HCT116 (cell line): ENCODE measurements around the gene C5orf58. TPM values are rescaled to one million over a fixed set of nuclear protein-coding genes. Genes with fewer than 3 reads are reported as not detected.

Source experiments
- ATAC-seq: fragments of 200-7000 bp; cut with Tn5 transposase; 2 replicates; pipeline ENCODE4 v1.9.1; 2020; ENCODE audit warnings: mild to moderate bottlenecking, moderate library complexity
- BruUV-seq: library from RNA; stranded (reverse); fragments of 400-500 nt; replicated peaks from 2 replicates; lab custom pipeline; 2021; lab: Mats Ljungman, UMichigan
- CTCF ChIA-PET: fragments of 300-600 bp; sonication (Branson Sonifier 250); formaldehyde crosslinking; loops from one replicate; lab custom pipeline; 2021; ENCODE audit warnings: antibody characterized with exemption; lab: Charles Lee
- POLR2A ChIA-PET: fragments of 300-600, 350-600 bp; sonication (Branson Sonifier 250); formaldehyde crosslinking; loops from one replicate; lab custom pipeline; 2021; ENCODE audit warnings: antibody characterized with exemption; lab: Charles Lee
- RAD21 ChIA-PET, 2 experiments: fragments of 300-600 bp; sonication (Branson Sonifier 250); formaldehyde crosslinking; loops; one replicate each; lab custom pipeline; 2023; ENCODE audit warnings: low total read pairs in 2 of 2; ENCODE audit not compliant: uncharacterized antibody in 2 of 2, unreplicated experiment in 2 of 2, low non-redundant PET in 1 of 2; lab: Charles Lee
- DNase-seq: peaks from one replicate; pipeline ENCODE4 v3.0.0-alpha.2; 2010; ENCODE audit warnings: low read depth, low spot score
- H2AFZ ChIP-seq: fragments of 200-600 bp; shearing (Covaris generic), sonication (generic); 2 replicates; pipeline ENCODE4 v1.6.1; 2017; ENCODE audit warnings: low read depth, mixed run types, mixed read lengths, antibody characterized with exemption, low read length; ENCODE audit not compliant: poor library complexity, severe bottlenecking
- H3K27ac ChIP-seq: 2 replicates; pipeline ENCODE4 v1.5.1; 2012; ENCODE audit warnings: low read depth, low read length
- H3K27me3 ChIP-seq: fragments of 200-600 bp; sonication (generic); 2 replicates; pipeline ENCODE4 v1.6.1; 2016; ENCODE audit warnings: mixed run types, low read length, mixed read lengths; ENCODE audit not compliant: insufficient read depth
- H3K36me3 ChIP-seq, 2 experiments: fragments of 200-500 bp in 1 of 2; fragments of 200-600 bp in 1 of 2; sonication (Bioruptor generic) in 1 of 2; sonication (generic) in 1 of 2; 2 replicates each; pipeline versions ENCODE4 v1.5.1 to v1.6.1; 2014 to 2016; ENCODE audit warnings: low read length in 2 of 2, inconsistent platforms in 1 of 2, mixed read lengths in 1 of 2, mixed run types in 1 of 2; ENCODE audit not compliant: insufficient read depth in 2 of 2, control insufficient read depth in 1 of 2
- H3K4me1 ChIP-seq, 2 experiments: fragments of 200-600 bp in 1 of 2; sonication (generic) in 1 of 2; 2 replicates each; pipeline versions ENCODE4 v1.5.1 to v1.6.1; 2012 to 2017; ENCODE audit warnings: low read length in 2 of 2, inconsistent platforms in 1 of 2, mild to moderate bottlenecking in 1 of 2, mixed read lengths in 1 of 2, mixed run types in 1 of 2, moderate library complexity in 1 of 2; ENCODE audit not compliant: insufficient read depth in 2 of 2, control insufficient read depth in 1 of 2
- H3K4me2 ChIP-seq: fragments of 200-600 bp; sonication (generic); 2 replicates; pipeline ENCODE4 v1.6.1; 2017; ENCODE audit warnings: mixed run types, low read length, mixed read lengths
- H3K4me3 ChIP-seq, 2 experiments: fragments of 200-600 bp in 1 of 2; sonication (generic) in 1 of 2; replicated peaks in 1 of 2; 2 replicates each; pipeline ENCODE4 v1.5.1; 2011 to 2016; ENCODE audit warnings: low read length in 2 of 2, control low read depth in 1 of 2, low read depth in 1 of 2, mild to moderate bottlenecking in 1 of 2, mixed read lengths in 1 of 2, mixed run types in 1 of 2
- H3K79me2 ChIP-seq: fragments of 200-600 bp; sonication (generic); 2 replicates; pipeline ENCODE4 v1.6.1; 2017; ENCODE audit warnings: mild to moderate bottlenecking, mixed run types, low read length, moderate library complexity, mixed read lengths; ENCODE audit not compliant: insufficient read depth
- H3K9ac ChIP-seq: fragments of 200-600 bp; sonication (generic); 2 replicates; pipeline ENCODE4 v1.6.1; 2016; ENCODE audit warnings: low read length, mixed read lengths
- H3K9me2 ChIP-seq: fragments of 200-600 bp; sonication (generic), shearing (Covaris generic); 2 replicates; pipeline ENCODE4 v1.6.1; 2017; ENCODE audit warnings: mixed run types, mild to moderate bottlenecking, moderate library complexity; ENCODE audit not compliant: insufficient read depth
- H3K9me3 ChIP-seq, 2 experiments: fragments of 200-500 bp in 1 of 2; fragments of 200-600 bp in 1 of 2; sonication (Bioruptor generic) in 1 of 2; sonication (generic) in 1 of 2; 2 replicates each; pipeline ENCODE4 v1.6.1; 2014 to 2017; ENCODE audit warnings: low read length in 2 of 2, mixed read lengths in 2 of 2, inconsistent platforms in 1 of 2, low read depth in 1 of 2, mild to moderate bottlenecking in 1 of 2, mixed run types in 1 of 2, moderate library complexity in 1 of 2; ENCODE audit not compliant: control insufficient read depth in 1 of 2, insufficient read depth in 1 of 2
- H4K20me1 ChIP-seq: fragments of 200-600 bp; sonication (generic), shearing (Covaris generic); 2 replicates; pipeline ENCODE4 v1.6.1; 2017; ENCODE audit warnings: mixed run types, mild to moderate bottlenecking, moderate library complexity; ENCODE audit not compliant: insufficient read depth
- ATF3 ChIP-seq: IDR thresholded peaks from 2 replicates; pipeline ENCODE4 v1.6.1; 2012
- CTCF ChIP-seq, 3 experiments: fragments of 200-600 bp in 1 of 3; sonication (generic) in 1 of 3; IDR thresholded peaks in 2 of 3; conservative IDR thresholded peaks in 1 of 3; 2 replicates each; pipeline ENCODE4 v1.5.1; 2012 to 2017; ENCODE audit warnings: low read depth in 2 of 3, low read length in 2 of 3, antibody characterized with exemption in 1 of 3, borderline replicate concordance in 1 of 3, control low read depth in 1 of 3, mild to moderate bottlenecking in 1 of 3, mixed read lengths in 1 of 3, mixed run types in 1 of 3, moderate library complexity in 1 of 3; ENCODE audit not compliant: insufficient read depth in 1 of 3
- EGR1 ChIP-seq: IDR thresholded peaks from 2 replicates; pipeline ENCODE4 v1.6.1; 2012; ENCODE audit warnings: low read depth
- FOSL1 ChIP-seq: IDR thresholded peaks from 2 replicates; pipeline ENCODE4 v1.6.1; 2012; ENCODE audit warnings: low read depth
- MAX ChIP-seq: IDR thresholded peaks from 2 replicates; pipeline ENCODE4 v1.6.1; 2012
- POLR2A ChIP-seq: IDR thresholded peaks from 2 replicates; pipeline ENCODE4 v1.7.0; 2011; ENCODE audit warnings: borderline replicate concordance; ENCODE audit not compliant: insufficient read depth, insufficient read length; ENCODE audit errors: extremely low read depth
- SIN3A ChIP-seq: IDR thresholded peaks from 2 replicates; pipeline ENCODE4 v1.6.1; 2012; ENCODE audit warnings: low read depth
- TCF7L2 ChIP-seq: IDR thresholded peaks from 2 replicates; pipeline ENCODE4 v1.7.0; 2011; ENCODE audit warnings: borderline replicate concordance, inconsistent platforms; ENCODE audit not compliant: insufficient read depth, insufficient read length; ENCODE audit errors: extremely low read depth
- YY1 ChIP-seq: IDR thresholded peaks from 2 replicates; pipeline ENCODE4 v1.6.1; 2011; ENCODE audit warnings: low read length, low read depth, moderate library complexity, mild to moderate bottlenecking; ENCODE audit not compliant: insufficient replicate concordance; ENCODE audit errors: extremely low read depth
- ZFX ChIP-seq: fragments of 450-650 bp; IDR thresholded peaks from 2 replicates; pipeline ENCODE4 v1.6.1; 2017
- ZNF274 ChIP-seq: fragments of 200-500 bp; sonication (Bioruptor generic); IDR thresholded peaks from 2 replicates; pipeline ENCODE4 v1.6.1; 2014; ENCODE audit warnings: mild to moderate bottlenecking, low read depth, low read length, inconsistent platforms
- intact Hi-C: fragments of 100-400 bp; cut with micrococcal nuclease; formaldehyde crosslinking; loops from 2 replicates; pipeline ENCODE4 v1.10.0; 2022
- total RNA-seq: library from RNA; stranded (reverse); gene quantifications from one replicate; pipeline ENCODE4 v1.2.1, GENCODE V29; 2021; ENCODE audit not compliant: unreplicated experiment
- TF ChIP-seq, protein P1 (sequence below): IDR thresholded peaks from 2 replicates; pipeline ENCODE4 v1.6.1; 2012; ENCODE audit warnings: low read depth
- TF ChIP-seq, protein P2 (sequence below): IDR thresholded peaks from 2 replicates; pipeline ENCODE4 v1.6.1; 2011; ENCODE audit warnings: mild to moderate bottlenecking, low read length, moderate library complexity; ENCODE audit not compliant: insufficient replicate concordance; ENCODE audit errors: extremely low read depth

C5orf58 gene
- total RNA-seq, 1 experiment from 2014 or later: not detected

DNA sequence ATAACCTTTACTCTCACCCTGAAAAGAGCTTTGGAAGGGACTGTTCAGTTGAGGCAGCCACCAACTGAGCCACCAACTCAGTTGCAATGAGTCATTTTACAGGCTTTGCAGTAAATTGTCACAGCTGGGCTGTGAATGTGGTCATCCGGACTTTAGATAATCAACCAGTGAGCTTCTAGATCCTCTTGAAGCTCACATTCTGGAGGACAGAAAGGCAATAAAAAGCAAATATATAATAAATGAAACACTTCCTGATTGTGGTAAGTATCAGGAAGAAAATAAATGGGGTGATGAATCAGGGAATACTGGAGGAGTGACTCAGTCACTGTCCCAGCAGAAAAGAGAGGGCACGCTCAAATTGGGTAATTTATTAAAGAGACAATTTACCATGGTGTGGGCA, 13.2 kb upstream of the C5orf58 start (continued):
- TF ChIP-seq CTCF (IDR thresholded peaks at IDR 0.05 in 2 of 3, conservative IDR thresholded peaks at IDR 0.05 in 1 of 3; ENCODE audit: borderline replicate concordance in 1 of 3, insufficient read depth in 1 of 3, low read depth in 2 of 3, low read length in 2 of 3): no peak

DNA sequence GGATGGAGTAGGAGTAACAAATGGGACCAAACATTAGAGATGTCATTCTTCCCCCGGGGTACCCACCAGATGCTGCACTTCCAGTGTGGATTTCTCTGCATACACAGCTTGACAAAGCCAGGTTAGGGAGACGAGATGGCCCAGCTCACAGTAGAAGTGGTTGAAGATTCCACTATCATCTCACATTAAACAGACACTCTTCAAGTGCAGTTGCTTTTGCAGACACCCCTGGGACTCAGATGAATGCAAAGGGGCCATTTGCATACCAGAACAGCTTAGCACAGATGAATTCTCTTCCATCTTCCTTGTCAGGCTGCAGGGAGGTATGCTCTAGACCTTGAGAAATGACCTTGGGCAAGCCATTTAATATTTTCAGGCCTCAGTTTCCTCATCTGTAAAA, 12.6 kb upstream of the C5orf58 start:
- no peaks in the 10 kb centered on the region; the same call in 1 of the 2 replicates for H3K27me3 ChIP-seq
- no TSS peak for BruUV-seq
- H3K27ac ChIP-seq: no peak overlapping the region
- H3K4me1 ChIP-seq: peaks cover 2 to 18% of the 10 kb centered on the region in 2 experiments; a peak in 2 of 4 replicates
- RAD21 ChIA-PET: no interaction called here
- H3K9me3 ChIP-seq: no peaks in the 10 kb centered on the region
- ATAC-seq (no peak), DNase-seq (no peak)
- H3K4me3 ChIP-seq: no peak overlapping the region
- no peak overlapping the region for H2AFZ ChIP-seq
- intact Hi-C loops: no loop called here
- POLR2A ChIA-PET: no interaction called here
- no peaks in the 10 kb centered on the region for H4K20me1 ChIP-seq
- CTCF ChIA-PET: interaction anchor here (0.9 to 1.1 kb wide), 2 partner anchors 36 to 118 kb away, joined by 3 read pairs; no protein-coding TSS in a partner anchor
- H3K9me2 ChIP-seq: no peaks in the 10 kb centered on the region
- H3K9ac ChIP-seq: no peak overlapping the region
- peak overlapping the region; percentile 58 for H3K4me2 ChIP-seq
- no peaks in the 10 kb centered on the region for H3K79me2 ChIP-seq
- H3K36me3 ChIP-seq: no peaks in the 10 kb centered on the region
- TF ChIP-seq SIN3A: no peak
- no peak for TF ChIP-seq TCF7L2
- TF ChIP-seq, protein P1, sequence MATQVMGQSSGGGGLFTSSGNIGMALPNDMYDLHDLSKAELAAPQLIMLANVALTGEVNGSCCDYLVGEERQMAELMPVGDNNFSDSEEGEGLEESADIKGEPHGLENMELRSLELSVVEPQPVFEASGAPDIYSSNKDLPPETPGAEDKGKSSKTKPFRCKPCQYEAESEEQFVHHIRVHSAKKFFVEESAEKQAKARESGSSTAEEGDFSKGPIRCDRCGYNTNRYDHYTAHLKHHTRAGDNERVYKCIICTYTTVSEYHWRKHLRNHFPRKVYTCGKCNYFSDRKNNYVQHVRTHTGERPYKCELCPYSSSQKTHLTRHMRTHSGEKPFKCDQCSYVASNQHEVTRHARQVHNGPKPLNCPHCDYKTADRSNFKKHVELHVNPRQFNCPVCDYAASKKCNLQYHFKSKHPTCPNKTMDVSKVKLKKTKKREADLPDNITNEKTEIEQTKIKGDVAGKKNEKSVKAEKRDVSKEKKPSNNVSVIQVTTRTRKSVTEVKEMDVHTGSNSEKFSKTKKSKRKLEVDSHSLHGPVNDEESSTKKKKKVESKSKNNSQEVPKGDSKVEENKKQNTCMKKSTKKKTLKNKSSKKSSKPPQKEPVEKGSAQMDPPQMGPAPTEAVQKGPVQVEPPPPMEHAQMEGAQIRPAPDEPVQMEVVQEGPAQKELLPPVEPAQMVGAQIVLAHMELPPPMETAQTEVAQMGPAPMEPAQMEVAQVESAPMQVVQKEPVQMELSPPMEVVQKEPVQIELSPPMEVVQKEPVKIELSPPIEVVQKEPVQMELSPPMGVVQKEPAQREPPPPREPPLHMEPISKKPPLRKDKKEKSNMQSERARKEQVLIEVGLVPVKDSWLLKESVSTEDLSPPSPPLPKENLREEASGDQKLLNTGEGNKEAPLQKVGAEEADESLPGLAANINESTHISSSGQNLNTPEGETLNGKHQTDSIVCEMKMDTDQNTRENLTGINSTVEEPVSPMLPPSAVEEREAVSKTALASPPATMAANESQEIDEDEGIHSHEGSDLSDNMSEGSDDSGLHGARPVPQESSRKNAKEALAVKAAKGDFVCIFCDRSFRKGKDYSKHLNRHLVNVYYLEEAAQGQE: no peak
- TF ChIP-seq ATF3: no peak
- no peak for TF ChIP-seq MAX
- TF ChIP-seq, protein P2, sequence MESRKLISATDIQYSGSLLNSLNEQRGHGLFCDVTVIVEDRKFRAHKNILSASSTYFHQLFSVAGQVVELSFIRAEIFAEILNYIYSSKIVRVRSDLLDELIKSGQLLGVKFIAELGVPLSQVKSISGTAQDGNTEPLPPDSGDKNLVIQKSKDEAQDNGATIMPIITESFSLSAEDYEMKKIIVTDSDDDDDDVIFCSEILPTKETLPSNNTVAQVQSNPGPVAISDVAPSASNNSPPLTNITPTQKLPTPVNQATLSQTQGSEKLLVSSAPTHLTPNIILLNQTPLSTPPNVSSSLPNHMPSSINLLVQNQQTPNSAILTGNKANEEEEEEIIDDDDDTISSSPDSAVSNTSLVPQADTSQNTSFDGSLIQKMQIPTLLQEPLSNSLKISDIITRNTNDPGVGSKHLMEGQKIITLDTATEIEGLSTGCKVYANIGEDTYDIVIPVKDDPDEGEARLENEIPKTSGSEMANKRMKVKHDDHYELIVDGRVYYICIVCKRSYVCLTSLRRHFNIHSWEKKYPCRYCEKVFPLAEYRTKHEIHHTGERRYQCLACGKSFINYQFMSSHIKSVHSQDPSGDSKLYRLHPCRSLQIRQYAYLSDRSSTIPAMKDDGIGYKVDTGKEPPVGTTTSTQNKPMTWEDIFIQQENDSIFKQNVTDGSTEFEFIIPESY: no peak
- no peak for TF ChIP-seq FOSL1
- TF ChIP-seq POLR2A: no peak
- no peak for TF ChIP-seq ZFX
- TF ChIP-seq EGR1: no peak
- TF ChIP-seq CTCF (IDR thresholded peaks at IDR 0.05 in 2 of 3, conservative IDR thresholded peaks at IDR 0.05 in 1 of 3; ENCODE audit: borderline replicate concordance in 1 of 3, insufficient read depth in 1 of 3, low read depth in 2 of 3, low read length in 2 of 3): no peak
- no peak for TF ChIP-seq ZNF274
- TF ChIP-seq YY1: no peak
